GM12864 (cell line): Measurements from ENCODE around the gene RPAIN.

Experiments used
- DNase-seq: peaks from one replicate; pipeline ENCODE4 v3.0.0-alpha.2; 2011; ENCODE audit warnings: low read depth
- H3K4me3 ChIP-seq: 2 replicates; pipeline ENCODE4 v1.5.1; 2011; ENCODE audit warnings: mild to moderate bottlenecking, low read depth, low read length, control low read depth
- TF ChIP-seq, protein P1 (sequence below): IDR thresholded peaks from 2 replicates; pipeline ENCODE4 v1.5.1; 2011; ENCODE audit warnings: low read depth, mild to moderate bottlenecking, moderate library complexity, low read length, control low read depth, inconsistent platforms; ENCODE audit errors: missing control alignments

RPAIN gene

DNA sequence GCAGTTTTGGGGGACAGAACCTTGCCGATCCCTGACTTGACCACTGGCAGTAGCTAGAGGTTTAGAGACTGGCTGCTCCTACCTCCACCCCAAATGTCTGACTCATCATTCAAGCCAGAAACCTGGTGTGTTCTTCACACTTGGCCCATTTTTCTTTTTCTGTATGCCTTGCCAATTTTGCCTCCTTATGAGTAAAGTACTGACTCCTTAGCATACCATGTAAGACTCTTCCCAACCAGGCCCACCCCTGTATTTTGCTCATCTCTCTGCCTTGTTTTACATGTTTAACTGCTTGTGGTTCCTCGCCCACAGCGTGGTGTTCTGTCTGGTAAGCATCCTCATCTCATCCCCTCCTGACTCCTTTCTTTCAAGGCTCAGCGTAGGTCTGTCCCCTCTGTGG lies 38.4 kb upstream of the RPAIN start:
- TF ChIP-seq, protein P1, sequence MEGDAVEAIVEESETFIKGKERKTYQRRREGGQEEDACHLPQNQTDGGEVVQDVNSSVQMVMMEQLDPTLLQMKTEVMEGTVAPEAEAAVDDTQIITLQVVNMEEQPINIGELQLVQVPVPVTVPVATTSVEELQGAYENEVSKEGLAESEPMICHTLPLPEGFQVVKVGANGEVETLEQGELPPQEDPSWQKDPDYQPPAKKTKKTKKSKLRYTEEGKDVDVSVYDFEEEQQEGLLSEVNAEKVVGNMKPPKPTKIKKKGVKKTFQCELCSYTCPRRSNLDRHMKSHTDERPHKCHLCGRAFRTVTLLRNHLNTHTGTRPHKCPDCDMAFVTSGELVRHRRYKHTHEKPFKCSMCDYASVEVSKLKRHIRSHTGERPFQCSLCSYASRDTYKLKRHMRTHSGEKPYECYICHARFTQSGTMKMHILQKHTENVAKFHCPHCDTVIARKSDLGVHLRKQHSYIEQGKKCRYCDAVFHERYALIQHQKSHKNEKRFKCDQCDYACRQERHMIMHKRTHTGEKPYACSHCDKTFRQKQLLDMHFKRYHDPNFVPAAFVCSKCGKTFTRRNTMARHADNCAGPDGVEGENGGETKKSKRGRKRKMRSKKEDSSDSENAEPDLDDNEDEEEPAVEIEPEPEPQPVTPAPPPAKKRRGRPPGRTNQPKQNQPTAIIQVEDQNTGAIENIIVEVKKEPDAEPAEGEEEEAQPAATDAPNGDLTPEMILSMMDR = no peak
- H3K4me3 ChIP-seq = no peak overlapping the region
- no peak for DNase-seq

DNA sequence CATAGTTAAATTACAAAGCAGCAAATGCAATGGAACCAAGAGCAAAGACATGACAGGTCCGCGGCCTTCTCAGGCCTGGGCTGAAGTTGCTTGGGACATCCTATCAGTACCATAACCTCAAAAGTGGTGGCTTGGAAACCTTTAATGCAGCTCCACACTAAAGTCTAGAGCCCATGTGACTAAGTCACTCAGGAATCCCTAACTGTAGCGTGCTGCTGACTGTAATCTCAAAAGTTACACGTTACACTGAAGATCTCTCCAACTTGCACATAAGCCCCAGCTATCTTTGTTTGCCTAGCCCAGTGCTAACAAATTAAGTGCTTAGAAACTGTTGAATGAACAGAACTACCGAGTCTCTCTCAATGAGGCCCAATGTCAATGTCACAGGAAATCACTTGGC lies 28.3 kb upstream of the RPAIN start:
- no peak for DNase-seq
- TF ChIP-seq, protein P1 = no peak
- no peak overlapping the region for H3K4me3 ChIP-seq

DNA sequence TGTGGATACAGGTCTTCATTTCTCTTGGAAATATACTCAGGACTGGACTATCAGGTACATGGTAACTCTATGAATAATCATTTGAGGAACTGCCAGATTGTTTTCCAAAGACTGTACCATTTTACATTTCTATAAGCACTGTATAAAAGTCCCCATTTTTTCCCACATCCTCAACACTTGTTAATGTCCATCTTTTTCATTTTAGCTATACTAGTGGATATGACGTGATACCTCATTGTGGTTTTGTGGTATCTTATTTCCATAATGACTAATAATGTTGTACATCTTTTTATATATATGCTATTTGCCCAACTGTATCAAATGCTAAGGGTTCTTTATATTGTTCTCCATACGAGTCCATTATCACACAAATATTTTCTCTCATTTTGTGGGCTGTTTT lies 23.4 kb upstream of the RPAIN start:
- no peak for DNase-seq
- TF ChIP-seq, protein P1 = no peak

DNA sequence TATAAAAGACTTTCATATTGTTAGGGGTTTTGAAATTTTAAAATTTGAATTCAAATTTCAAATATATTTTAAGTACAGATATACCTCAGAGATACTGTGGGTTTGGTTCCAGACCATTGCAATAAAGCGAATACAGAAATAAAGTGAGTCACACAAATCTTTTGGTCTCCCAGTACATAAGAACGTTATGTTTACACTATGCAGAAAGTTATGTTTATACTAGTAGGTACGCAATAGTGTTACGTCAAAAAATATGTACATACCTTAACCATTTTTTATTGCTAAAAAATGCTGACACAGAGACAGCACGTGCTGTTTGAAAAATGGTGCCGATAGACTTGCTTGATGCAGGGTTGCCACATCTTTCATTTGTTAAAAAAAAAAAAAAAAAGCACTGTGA lies 20.2 kb upstream of the RPAIN start:
- TF ChIP-seq, protein P1 = no peak
- DNase-seq = no peak
- H3K4me3 ChIP-seq = no peak overlapping the region

More for the DNA sequence above, 23.4 kb upstream of the RPAIN start:
- H3K4me3 ChIP-seq = no peak overlapping the region

DNA sequence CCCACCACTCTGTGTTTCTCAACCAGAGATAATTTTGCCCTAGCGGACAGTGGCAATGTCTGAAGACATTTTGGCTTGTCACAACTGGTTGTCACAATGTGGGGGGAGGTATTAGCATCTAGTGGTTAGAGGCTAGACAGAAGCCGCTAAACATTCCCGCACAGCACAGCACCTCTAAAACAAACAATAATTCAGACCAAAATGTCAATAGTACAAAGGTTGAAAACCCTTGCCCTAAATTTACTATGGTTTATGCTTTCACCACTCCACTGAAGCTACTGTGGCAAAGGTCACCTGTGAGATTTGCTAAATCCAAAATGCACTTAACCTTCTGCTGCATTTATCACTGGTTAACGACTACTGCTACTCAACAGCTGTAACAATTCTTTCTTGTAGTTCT lies 14.6 kb upstream of the RPAIN start:
- TF ChIP-seq, protein P1 = no peak
- DNase-seq = no peak
- no peak overlapping the region for H3K4me3 ChIP-seq

DNA sequence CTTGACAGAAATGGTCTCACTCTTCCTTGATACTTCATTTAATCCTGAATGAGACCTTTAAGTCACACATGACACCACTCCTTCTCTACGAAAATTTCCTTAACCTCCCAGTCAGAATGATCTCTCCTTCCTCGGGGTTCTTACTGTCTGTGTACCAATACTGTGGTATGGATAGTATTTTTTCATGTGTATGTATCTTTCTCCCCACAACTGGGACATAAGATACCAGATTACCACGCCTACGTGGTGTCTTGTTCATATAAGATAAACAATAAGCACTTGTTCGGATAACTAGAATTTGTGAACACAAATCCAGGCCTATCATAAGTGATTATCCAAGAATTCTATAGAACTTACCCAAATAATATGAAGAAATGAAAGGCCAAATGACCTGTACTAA lies 11.8 kb upstream of the RPAIN start:
- TF ChIP-seq, protein P1 = no peak
- no peak for DNase-seq
- no peak overlapping the region for H3K4me3 ChIP-seq

DNA sequence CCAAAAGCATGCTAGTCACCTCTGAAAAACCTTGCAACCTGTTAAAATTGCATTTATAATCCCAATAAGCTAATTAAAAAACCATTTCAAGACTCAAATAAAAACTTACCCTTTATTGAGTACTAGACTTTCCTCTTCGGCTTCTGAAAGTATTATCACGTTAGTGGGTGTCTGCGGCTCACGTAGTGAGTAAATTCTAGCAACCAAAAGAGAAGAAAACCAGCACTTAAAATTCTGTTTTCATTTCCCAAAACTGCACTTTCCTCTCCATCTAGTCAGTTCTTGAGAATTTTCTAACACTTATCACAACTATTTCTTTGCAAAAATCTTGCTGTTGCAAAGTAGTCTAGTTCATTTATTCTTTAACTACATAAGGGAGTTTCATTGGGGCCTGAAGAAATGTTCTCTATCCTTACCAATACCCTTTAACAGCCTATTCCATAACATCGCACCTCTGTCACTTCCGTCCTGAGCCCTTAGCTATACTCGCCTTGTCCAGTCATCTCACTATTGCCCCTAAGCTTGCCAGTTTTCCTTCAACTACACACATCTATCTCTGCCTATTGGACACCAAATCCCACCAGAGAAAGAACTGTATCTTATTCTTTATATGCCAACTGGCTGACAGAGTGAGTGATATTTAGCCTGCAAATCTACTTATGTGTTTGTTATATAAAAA lies 9.2 kb upstream of the RPAIN start:
- DNase-seq = no peak
- H3K4me3 ChIP-seq = no peak overlapping the region
- TF ChIP-seq, protein P1 = no peak
